GM21381 (cell line): ENCODE results near the gene NCF4.

Experiments
- ATAC-seq: cut with Tn5 transposase; IDR thresholded peaks from one replicate; pipeline ENCODE4 v1.9.1; 2021; ENCODE audit warnings: mild to moderate bottlenecking, moderate library complexity; ENCODE audit not compliant: unreplicated experiment

The NCF4 gene

DNA sequence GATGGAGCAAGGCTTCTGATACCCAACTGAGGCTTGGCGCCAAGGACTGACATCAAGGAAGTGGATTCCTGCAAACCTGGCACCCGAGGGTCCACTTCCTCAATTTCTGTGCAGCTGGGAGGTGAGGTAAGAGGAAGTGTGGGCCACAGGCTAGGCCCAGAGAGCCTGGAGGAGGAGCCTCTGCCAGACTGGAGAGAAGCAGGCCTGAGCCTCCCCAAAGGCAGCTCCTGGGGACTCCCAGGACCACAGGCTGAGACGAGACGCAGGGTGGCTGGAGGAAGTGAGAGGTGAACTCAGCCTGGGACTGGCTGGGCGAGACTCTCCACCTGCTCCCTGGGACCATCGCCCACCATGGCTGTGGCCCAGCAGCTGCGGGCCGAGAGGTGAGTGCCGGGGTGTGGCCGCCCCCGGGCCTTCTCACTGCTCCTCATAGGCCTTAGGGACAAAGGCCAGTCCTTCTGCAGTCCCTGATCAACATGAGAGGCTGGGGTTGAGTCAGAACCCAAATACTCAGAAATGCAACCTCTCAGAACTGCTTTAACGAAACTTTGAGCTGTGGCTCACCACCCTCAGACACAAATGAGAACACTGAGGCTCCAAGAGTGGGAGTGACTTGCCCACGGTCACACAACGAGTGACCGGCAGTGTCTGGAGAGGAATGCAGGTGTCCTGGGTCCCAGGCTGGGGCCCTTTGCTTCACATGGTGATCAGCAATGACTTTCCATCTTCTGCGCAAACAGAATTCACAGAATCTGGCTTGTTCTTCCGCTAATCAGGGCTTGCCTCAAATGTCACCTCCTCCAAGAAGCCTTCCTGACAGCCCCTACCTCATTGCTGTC, at the start of gene NCF4:
NCF4 (plus strand) TSS at position 186 of the 839 bp plus-strand sequence; CDS start at position 352, 166 bp downstream.
- peak; percentile 58 for ATAC-seq

DNA sequence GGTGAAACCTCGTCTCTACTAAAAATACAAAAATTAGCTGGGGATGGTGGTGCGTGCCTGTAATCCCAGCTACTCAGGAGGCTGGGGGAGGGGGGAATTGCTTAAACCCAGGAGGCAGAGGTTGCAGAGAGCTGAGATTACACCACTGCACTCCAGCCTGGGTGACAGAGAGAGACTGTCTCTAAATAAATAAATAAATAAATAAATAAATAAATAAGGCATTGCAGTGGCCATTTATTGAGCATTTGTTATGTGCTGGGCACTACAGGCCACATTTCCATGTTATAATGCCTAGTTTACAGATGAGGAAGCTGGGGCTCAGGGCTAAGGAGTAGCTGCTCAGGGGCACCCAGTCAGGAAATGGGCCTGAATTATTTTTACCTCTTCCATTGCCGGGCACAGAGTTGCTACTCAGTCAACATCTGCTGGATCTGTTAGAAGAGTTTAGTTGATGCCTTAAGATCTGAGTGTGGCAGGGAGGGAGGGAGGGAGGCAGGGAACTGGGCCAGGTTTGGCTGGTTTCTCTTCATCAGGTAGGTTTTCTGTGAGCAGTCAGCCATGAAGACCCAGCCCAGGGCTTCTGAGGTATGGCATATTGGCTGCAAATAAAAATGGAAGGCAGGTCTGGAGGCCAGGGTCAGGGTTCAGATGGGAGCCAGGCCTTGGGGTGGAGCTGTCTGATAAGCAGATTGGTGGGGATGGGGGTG, 49.6 kb upstream of the NCF4 start:
- no peak for ATAC-seq

DNA sequence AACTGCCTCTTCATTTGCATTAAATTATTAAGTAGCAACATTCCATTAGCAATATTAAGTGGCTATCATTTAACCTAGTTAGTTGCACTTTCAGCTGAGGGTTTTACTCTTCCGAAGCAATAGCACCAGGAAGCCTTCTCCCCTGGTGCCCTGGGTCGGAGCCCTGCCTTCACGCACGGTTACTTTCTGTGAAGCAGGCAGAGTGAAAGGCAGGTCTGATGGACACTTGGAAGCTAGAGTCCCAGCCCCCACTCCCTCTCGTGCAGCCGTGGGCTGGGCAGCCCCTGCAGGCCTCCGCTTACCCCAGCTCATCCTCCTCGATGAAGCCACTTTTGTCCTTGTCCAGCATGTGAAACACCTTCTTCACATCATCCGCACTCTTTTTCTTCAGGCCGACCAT, 46.0 kb upstream of the NCF4 start:
- no peak for ATAC-seq

DNA sequence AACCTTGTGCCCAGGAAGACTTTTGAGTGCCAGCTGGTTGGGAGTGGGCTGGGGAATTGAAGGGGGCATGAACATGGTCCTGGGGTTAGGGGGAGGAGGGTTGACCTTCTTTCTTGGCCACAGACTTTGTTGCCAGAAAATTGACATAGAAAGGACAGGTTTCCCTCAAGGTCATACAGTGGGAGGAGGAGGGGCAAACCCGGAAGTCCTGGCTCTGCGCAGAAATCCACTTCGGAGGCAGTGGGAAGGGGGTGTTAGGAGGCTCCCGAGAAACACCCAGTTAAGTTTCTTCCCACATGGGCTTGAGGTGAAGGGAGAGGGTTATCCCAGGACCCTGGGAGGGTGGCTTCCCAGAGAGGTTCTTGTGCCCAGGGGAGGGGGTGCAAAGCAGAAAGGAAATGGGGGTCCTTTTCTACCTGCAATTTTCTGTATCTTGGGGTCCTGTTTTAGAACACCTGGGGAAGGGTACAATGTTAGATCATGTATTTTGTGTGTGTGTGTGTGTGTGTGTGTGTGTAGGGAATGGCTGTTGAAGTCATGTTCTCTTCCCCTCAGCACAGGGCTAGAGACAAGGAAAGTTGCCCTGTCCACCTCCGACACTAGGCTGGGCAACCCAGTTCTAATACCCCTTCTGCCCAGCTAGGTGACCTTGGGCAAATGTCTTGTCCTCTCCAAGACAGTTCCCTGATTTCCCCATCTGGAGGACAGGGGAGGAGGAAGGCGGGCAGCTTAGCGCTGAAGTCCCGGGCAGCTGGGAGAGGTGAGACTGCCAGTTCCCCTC, 45.1 kb upstream of the NCF4 start:
- ATAC-seq, result no peak

DNA sequence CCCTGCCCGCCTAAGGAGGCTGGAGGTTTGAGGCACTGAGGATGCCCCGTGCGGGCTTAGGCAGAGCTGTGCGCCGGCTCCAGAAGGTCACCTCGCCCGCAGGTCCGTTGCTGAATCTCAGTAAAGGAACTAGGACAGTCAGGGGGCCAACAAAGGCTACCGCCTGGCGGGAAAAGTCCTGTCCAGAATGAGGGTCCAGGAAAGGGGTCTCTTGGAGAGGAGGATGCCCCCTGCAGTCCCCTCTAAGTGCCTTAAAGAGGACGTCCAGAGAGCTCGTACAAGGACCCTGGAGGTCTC, 44.5 kb upstream of the NCF4 start:
- ATAC-seq, result no peak

DNA sequence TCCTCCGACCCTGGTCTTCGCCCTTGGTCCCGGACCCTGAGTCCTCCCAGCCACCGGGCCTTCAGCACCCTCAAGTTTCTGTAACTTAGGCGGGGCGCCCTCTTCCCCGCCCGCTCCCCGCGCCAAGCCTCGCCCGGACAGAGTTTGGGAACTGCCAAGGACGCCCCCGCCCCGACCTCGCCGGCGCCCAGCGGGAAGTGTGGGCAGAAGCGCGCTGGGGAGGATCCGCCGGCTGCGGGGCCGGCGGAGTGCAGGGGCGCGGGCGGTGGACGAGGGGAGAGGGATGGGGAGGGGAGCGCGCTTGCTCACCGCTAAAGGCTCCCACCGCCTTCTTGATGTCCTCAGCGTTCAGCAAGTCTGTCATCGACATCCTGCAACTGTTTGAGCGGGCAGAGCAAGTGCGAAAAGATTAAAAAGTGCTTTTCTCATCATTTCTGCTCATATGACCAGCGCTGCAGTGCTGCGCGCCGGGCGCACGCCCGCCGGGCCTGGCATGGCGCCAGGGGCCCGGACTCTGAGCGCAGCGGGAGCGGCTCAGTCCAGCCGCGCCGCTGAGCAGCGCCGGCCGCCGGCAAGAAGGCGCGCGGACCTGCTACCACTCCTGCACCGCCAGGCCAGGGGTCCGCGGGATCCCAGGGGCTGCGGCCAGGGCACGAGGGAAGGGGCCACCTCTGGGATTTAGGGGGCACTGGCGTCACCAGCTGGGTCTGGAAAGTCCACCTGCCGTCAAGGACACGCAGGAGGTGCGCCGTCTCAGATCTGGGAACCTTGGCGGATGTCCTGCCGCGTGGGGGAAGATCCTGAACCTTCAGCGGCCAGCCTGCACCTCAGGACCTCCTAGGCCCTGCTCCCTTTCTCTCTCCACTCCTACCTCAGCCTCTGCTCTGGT, 43.9 kb upstream of the NCF4 start, which contains the start of gene PVALB:
PVALB (minus strand) TSS at position 400 of the 889 bp plus-strand sequence; CDS start at position 370, 30 bp downstream.
- ATAC-seq, result no peak

DNA sequence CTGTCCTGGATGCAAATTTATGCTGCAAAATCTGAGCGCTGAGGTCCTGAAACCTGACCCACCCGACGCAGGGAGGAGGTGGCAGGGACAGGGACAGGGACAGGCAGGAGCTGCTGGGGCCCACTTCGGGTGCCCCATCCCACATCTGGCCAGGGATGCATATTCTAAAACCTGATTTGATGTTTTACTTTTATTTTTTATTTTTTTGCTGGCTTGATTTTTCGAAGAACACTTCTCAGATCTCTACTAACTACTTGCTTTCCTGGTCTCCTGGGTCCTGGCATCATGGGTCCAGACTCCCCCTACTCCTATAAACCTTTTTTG, 43.3 kb upstream of the NCF4 start:
- no peak for ATAC-seq

DNA sequence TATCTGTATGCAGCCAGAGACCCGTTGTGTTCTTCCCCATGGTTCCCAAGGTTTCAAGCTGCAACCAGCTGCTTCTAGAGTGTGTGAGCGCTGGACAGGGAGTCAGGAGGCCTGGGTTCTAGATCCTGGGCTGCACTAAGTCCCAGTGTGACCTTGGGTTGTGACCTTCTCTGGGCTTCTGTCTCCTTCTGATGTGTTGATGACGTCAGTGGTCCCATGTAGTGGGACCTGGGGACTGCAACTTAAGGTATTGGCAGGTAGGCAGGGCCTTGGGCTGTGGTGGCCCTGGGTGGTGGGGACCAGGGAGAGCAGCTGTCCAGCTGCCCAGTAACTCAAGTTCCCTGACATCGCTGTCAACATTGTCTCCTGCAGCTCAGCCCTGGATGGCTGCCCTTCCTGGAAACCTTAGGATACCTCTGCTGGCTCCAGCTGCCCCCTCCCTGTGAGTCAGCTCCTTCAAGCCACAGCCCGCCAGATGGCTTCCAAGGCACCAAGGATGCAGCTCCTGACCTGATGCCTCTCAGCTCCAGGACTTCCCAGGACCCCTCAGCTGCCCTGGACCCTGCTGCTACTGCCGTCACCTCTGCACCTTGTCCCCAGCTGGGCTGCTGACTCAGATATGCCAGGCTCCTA, 42.7 kb upstream of the NCF4 start:
- no peak for ATAC-seq

DNA sequence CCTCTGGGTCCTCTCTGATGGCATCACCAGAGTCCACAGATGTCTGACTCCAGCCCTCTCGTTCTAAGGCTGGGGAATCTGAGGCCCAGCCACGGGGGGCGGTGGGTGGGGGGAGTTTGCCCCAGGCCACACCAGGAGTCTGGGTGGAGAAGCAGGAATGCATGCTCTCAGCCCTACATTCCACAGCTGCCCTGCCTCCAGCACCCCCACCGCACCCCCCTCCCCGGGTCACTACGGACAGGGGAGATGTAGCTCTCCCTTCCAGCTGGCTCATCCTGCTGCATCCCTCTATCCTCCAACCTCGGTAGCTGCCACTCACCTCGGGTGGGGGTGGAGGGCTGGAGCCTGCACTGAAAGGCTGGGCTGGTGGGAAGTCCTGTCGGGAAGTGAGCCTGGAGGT, 41.7 kb upstream of the NCF4 start:
- no peak for ATAC-seq

DNA sequence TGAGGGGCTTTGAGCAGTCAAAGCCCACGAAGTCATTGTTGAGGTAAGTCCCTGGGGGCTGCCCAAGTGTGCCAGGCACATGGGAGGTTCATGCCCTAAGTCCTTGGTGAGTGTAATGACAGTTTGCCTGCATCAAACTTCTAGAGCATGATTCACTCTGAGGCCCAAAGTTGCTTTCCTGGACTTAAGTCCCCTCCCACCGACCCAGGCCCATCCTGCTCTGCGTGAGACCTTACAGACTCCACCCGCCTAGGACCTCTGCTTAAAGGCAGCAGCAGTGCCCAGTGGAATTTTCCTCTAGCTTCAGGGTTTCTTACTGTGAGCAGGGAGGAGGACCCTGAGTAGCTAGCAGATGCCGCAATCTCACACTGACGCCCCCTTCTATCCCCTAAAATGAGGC, 38.2 kb upstream of the NCF4 start:
- no peak for ATAC-seq

DNA sequence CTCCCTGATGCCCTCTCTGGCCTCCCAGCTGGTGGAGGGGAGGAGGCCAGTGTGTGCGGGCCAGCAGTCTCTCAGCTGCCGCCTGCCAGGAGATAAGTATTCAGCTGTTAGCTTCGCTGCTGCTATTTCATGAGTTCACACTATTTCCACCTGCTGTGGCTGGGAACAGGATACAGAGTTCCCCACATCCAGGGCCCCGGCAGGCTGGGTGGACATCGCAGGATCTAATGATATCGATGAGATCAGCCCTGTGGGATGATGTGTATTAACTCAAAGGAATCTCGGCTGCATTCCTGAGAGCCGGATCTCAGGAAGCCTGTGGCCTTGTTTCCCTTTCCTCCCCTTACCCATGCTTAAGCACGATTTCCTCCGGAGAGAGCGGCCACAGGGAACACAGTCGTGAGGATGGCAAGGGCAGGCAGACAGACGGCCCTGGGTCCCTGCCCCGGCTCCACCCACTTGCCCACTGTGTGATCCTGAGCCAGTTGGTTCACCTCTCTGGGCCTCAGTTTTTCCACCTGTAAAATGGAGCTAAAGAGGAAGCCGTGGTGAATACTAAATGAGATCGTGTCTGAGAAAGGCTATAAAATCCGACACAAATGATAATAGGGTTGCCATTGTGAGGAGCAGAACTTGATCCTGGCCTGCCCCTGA, 37.5 kb upstream of the NCF4 start:
- no peak for ATAC-seq

DNA sequence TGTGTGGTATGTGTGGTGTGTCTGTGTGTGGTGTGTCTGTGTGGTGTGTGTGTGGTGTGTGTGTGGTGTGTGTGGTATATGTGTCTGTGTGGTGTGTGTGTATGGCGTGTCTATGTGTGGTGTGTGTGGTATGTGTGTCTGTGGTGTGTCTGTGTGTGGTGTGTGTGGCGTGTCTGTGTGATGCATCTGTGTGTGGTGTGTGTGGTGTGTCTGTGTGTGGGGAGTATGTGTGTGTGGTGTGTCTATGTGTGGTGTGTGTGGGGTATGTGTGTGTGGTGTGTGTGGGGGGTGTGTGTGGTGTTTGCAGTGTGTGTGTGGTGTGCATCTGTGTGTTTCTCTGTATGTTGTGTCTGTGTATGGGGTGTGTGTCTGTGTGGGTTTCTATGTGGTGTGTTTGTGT, 36.2 kb upstream of the NCF4 start:
- no peak for ATAC-seq

DNA sequence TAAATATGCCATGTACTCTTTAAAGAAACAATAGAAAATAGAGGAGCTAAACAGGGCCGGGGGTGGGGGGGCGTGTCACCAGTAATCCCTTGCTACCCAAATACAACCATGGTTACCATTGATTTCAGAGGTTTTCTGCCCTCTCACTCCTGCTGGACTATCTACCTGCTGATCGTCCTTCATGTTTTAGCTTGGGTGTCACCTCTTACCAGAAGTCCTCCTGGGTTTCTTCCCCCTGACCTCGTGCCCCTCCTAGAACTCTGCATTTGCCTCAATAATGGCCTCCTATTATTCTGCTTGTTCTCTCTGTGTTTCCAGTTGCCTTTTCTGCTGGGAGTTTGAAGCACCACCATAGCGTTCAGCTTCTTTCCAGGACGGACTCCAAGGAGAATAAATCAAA, 34.5 kb upstream of the NCF4 start:
- no peak for ATAC-seq

DNA sequence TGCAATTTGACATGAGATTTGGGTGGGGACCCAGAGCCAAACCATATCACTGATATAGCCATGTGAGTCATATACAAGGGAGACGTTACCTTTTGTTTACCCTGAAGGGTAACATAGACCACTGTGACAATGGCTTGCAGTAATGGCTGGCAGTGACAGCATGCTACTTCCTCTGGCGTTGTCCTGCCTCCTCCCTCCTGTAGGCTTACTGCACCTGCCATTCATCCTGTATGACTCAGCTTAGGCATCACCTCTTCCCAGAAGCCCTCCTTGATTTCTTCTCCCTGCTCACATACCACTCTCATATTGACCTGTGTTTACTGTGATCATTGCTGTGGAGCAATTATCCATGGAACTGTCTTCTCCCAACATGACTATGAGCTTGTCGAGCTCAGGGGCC, 32.0 kb upstream of the NCF4 start:
- no peak for ATAC-seq

DNA sequence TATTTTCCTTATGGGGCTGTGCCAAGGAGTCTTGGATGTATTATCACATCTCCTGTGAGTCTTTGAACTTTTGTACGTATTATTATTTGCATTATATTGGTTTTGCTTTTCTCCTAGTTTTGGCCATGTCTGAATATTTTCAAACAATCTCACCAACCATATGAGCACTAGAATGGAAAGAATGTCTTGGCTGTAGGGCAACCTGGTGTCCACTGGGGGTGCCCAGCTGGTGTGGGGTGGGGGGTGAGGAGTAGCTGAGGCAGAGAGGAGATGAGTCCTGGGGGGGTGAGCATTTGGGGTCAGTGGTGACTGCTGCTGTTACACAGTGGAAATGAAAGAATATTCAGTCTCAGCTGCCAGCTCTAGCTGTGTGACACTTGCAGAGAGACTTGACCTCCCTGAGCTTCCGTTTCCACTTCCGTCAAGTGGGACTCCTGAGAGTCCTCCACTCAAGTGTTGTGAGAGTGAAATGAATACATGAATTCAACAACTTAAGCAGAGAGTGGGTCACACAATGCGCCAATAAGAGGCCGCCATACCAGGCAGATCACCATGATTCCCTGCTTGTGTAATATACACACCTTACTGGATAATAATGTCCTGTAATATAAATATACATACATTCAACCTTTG, 31.3 kb upstream of the NCF4 start:
- ATAC-seq, result no peak

DNA sequence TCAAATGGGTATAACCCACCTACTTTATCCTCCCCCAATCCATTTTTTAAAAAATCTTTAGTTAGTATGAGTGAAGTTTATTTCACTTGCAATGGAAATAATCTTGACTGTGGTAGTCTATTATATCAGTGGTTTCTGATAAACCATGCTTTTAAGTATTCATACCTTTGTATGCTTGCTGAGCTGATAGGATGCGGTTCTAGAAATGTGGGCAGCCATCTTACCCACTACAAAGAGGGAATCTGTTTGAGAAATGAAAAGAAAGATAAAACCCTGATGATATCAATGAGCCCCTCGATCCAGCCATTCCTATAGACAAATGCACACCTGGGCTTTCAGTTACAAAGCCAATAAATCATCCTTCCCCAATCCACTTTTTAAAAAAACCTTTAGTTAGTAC, 30.2 kb upstream of the NCF4 start:
- ATAC-seq, result no peak

DNA sequence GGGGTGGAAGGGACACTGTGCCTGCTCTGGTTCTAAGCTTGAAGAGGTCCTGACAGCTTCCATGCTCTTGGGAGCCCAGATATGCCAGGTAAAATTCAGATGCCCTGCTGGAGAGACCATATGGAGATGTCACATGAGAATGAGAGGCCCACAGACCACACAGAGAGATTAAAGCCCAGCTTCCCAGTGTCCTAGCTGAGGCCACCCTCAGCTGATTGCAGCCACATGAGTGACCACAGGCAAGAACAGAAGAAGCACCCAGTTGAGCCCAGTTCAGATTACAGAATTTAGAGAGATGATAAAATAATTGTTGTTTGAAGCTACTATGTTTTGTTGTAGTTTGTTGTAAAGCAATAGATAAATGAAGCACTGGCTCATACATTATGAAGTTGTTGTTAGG, 29.6 kb upstream of the NCF4 start:
- ATAC-seq, result no peak

DNA sequence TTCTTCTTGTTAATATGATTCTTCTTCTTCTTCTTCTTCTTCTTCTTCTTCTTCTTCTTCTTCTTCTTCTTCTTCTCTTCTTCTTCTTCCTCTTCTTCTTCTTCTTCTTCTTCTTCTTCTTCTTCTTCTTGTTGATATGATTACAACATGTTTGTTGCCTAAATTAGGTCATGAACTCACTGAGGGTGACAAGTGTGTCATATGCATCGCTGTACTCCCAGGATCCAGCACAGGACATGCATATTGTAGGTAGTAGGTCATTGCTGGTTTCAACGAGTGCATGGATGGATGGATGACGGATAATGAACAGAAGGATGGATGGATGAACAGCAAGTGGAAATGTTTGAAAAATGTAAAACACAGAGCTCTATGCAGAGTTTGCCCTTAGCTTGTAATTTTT, 29.1 kb upstream of the NCF4 start:
- ATAC-seq, result no peak

DNA sequence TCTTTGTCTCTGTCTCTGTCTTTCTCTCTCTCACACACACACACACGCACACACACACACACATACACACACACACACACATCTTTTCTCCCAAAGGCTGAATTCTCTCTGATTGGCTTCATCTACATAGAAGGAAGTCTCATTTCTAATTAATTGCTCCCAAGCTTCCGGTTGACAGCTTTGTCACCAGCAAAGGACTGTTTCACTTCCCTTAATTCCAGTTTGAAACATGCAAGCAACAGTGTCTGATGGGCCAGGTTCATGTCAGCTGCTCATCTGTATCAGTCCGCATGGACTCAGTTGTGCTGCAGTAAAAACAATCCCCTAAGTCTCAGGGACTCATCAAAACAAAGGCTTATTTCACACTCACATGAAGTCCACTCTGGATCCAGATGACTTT, 27.7 kb upstream of the NCF4 start:
- ATAC-seq, result no peak
